Neural progenitor cell (in vitro differentiated cells): ENCODE measurements around the gene ADAM10. TPM values are rescaled to one million over a fixed set of nuclear protein-coding genes. Genes with fewer than 3 reads are reported as not detected.

Experiments
- DNase-seq: peaks from one replicate; pipeline ENCODE4 v3.0.0-alpha.2; 2016; ENCODE audit warnings: low spot score
- H2AFZ ChIP-seq: fragments of 200-600 bp; sonication (generic); replicated peaks from 2 replicates; pipeline ENCODE4 v1.6.1; 2016; ENCODE audit warnings: antibody characterized with exemption
- H3F3A ChIP-seq: fragments of 200-600 bp; sonication (generic); 2 replicates; pipeline ENCODE4 v1.6.1; 2016; ENCODE audit warnings: antibody characterized with exemption, low read depth
- H3K27ac ChIP-seq: fragments of 200-600 bp; sonication (generic); 2 replicates; pipeline ENCODE4 v1.5.1; 2016; ENCODE audit warnings: mild to moderate bottlenecking
- H3K27me3 ChIP-seq: fragments of 200-600 bp; sonication (generic); 2 replicates; pipeline ENCODE4 v1.6.1; 2016; ENCODE audit warnings: mild to moderate bottlenecking, moderate library complexity
- H3K36me3 ChIP-seq: fragments of 200-600 bp; sonication (generic); 2 replicates; pipeline ENCODE4 v1.5.1; 2016
- H3K4me1 ChIP-seq: fragments of 200-600 bp; sonication (generic); 2 replicates; pipeline ENCODE4 v1.6.1; 2016; ENCODE audit warnings: mixed run types
- H3K4me2 ChIP-seq: fragments of 200-600 bp; sonication (generic); 2 replicates; pipeline ENCODE4 v1.6.1; 2016
- H3K4me3 ChIP-seq: fragments of 200-600 bp; sonication (generic); 2 replicates; pipeline ENCODE4 v1.5.1; 2016
- H3K79me2 ChIP-seq: fragments of 200-600 bp; sonication (generic); 2 replicates; pipeline ENCODE4 v1.6.1; 2016; ENCODE audit warnings: low read depth
- H3K9ac ChIP-seq: fragments of 200-600 bp; sonication (generic); 2 replicates; pipeline ENCODE4 v1.6.1; 2016
- H3K9me3 ChIP-seq: fragments of 200-600 bp; sonication (generic); 2 replicates; pipeline ENCODE4 v1.5.1; 2016; ENCODE audit warnings: low read depth
- H4K20me1 ChIP-seq: fragments of 200-600 bp; sonication (generic); 2 replicates; pipeline ENCODE4 v1.6.1; 2016; ENCODE audit warnings: low read depth
- H3K27ac Mint-ChIP-seq: 3 replicates; pipeline ENCODE4 v1.8.0; 2021; ENCODE audit warnings: mixed read lengths
- H3K27me3 Mint-ChIP-seq: 2 replicates; pipeline ENCODE4 v1.8.0; 2022; ENCODE audit warnings: low read depth, mild to moderate bottlenecking, inconsistent platforms, moderate library complexity, mixed read lengths; ENCODE audit not compliant: insufficient read depth
- H3K36me3 Mint-ChIP-seq: 3 replicates; pipeline ENCODE4 v1.8.0; 2021; ENCODE audit warnings: mixed read lengths
- H3K4me1 Mint-ChIP-seq: 3 replicates; pipeline ENCODE4 v1.8.0; 2021; ENCODE audit warnings: mixed read lengths
- H3K4me3 Mint-ChIP-seq: 3 replicates; pipeline ENCODE4 v1.8.0; 2021; ENCODE audit warnings: mild to moderate bottlenecking, moderate library complexity, mixed read lengths
- H3K9me3 Mint-ChIP-seq: 3 replicates; pipeline ENCODE4 v1.8.0; 2020; ENCODE audit warnings: mixed read lengths
- EZH2 ChIP-seq: fragments of 200-600 bp; sonication (generic); IDR thresholded peaks from 2 replicates; pipeline ENCODE4 v1.6.1; 2017; ENCODE audit warnings: antibody characterized with exemption, mild to moderate bottlenecking, moderate library complexity
- EZH2phosphoT487 ChIP-seq: fragments of 200-600 bp; sonication (generic); IDR thresholded peaks from 2 replicates; pipeline ENCODE4 v1.6.1; 2017; ENCODE audit warnings: antibody characterized with exemption
- total RNA-seq: library from RNA; depleted of rRNA; stranded (reverse); fragments of >200 nt; gene quantifications from 2 replicates; pipeline ENCODE4 v1.2.3, GENCODE V29; 2015; ENCODE audit warnings: low replicate concordance
- TF ChIP-seq, protein P1 (sequence below): fragments of 200-600 bp; sonication (generic); IDR thresholded peaks from 2 replicates; pipeline ENCODE4 v1.5.1; 2017; ENCODE audit warnings: antibody characterized with exemption, mild to moderate bottlenecking

Gene ADAM10
- total RNA-seq, 1 donor from 2014 or later: 153 TPM

- H3K9me3 ChIP-seq: no peaks in the 10 kb centered on the region
- H3K9me3 Mint-ChIP-seq: peaks cover 7% of the 10 kb centered on the region
Measured at GRCh38 chr15:58724466-58724865, 25.0 kb downstream of the ADAM10 start.

GRCh38 chr15:58717357-58717756, 32.1 kb downstream of the ADAM10 start:
- Histone ChIP-seq H3K9me3 (no peaks in the 10 kb centered on the region), H3K36me3 (peaks cover 4% of the 10 kb centered on the region), H3K79me2 (peaks cover 72% of the 10 kb centered on the region), H3K27me3 (no peaks in the 10 kb centered on the region), H3F3A (no peaks in the 10 kb centered on the region), H3K4me2 (no peak overlapping the region), H4K20me1 (peaks cover 23% of the 10 kb centered on the region), H3K4me3 (no peak overlapping the region), H2AFZ (no peak overlapping the region), H3K4me1 (no peaks in the 10 kb centered on the region), H3K9ac (no peak overlapping the region), H3K27ac (no peak overlapping the region)
- peaks cover 29% of the 10 kb centered on the region for H3K36me3 Mint-ChIP-seq
- H3K27me3 Mint-ChIP-seq: no peaks in the 10 kb centered on the region
- TF ChIP-seq EZH2 (no peak), EZH2phosphoT487 (no peak)
- TF ChIP-seq, protein P1, sequence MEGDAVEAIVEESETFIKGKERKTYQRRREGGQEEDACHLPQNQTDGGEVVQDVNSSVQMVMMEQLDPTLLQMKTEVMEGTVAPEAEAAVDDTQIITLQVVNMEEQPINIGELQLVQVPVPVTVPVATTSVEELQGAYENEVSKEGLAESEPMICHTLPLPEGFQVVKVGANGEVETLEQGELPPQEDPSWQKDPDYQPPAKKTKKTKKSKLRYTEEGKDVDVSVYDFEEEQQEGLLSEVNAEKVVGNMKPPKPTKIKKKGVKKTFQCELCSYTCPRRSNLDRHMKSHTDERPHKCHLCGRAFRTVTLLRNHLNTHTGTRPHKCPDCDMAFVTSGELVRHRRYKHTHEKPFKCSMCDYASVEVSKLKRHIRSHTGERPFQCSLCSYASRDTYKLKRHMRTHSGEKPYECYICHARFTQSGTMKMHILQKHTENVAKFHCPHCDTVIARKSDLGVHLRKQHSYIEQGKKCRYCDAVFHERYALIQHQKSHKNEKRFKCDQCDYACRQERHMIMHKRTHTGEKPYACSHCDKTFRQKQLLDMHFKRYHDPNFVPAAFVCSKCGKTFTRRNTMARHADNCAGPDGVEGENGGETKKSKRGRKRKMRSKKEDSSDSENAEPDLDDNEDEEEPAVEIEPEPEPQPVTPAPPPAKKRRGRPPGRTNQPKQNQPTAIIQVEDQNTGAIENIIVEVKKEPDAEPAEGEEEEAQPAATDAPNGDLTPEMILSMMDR: no peak
- H3K9me3 Mint-ChIP-seq: no peaks in the 10 kb centered on the region
- DNase-seq: no peak
- no peak overlapping the region for H3K4me3 Mint-ChIP-seq
- H3K27ac Mint-ChIP-seq: no peak overlapping the region
- H3K4me1 Mint-ChIP-seq: no peaks in the 10 kb centered on the region

More at GRCh38 chr15:58724466-58724865, 25.0 kb downstream of the ADAM10 start:
- H3K27me3 ChIP-seq: no peaks in the 10 kb centered on the region
- no peak overlapping the region for H3K27ac ChIP-seq
- H4K20me1 ChIP-seq: peaks cover 50% of the 10 kb centered on the region
- no peak overlapping the region for H3K4me3 ChIP-seq
- no peak overlapping the region for H3K4me2 ChIP-seq
- TF ChIP-seq, protein P1: no peak
- TF ChIP-seq EZH2: no peak
- TF ChIP-seq EZH2phosphoT487: no peak
- Mint-ChIP-seq H3K27ac (no peak overlapping the region), H3K4me3 (no peak overlapping the region), H3K36me3 (peaks cover 29% of the 10 kb centered on the region), H3K4me1 (peaks cover 2% of the 10 kb centered on the region), H3K27me3 (peaks cover 2% of the 10 kb centered on the region)
- H3K79me2 ChIP-seq: peaks cover 100% of the 10 kb centered on the region
- no peak for DNase-seq
- H3K4me1 ChIP-seq: no peaks in the 10 kb centered on the region
- no peak overlapping the region for H3K9ac ChIP-seq
- H3F3A ChIP-seq: no peaks in the 10 kb centered on the region
- H2AFZ ChIP-seq: no peak overlapping the region
- H3K36me3 ChIP-seq: no peaks in the 10 kb centered on the region

DNA sequence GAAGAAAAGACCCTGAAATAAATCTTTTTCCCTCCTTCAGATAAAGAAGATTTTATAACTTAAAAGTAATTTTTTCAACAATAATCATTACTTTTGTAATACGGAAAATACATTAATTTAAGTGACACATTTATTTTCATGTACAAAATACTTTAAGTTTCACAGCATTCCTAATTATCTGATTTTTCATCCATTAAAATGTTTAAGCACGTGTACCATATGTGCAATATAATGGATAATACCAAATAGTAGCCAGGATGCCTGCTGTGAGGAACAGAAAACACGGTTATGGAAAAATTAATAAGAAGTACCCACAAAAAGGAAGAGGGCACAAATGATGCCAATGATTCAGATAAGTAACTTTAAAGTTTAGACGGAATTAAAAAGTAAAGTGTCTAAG, 33.5 kb downstream of the ADAM10 start:
- no peaks in the 10 kb centered on the region for H3K27me3 Mint-ChIP-seq
- Histone ChIP-seq H3K27me3 (no peaks in the 10 kb centered on the region), H3K36me3 (peaks cover 4% of the 10 kb centered on the region), H3K27ac (no peak overlapping the region), H3K9ac (no peak overlapping the region), H3K79me2 (peaks cover 70% of the 10 kb centered on the region), H3K9me3 (no peaks in the 10 kb centered on the region), H3K4me3 (no peak overlapping the region), H2AFZ (no peak overlapping the region), H3K4me2 (no peak overlapping the region), H3F3A (no peaks in the 10 kb centered on the region), H3K4me1 (no peaks in the 10 kb centered on the region), H4K20me1 (peaks cover 11% of the 10 kb centered on the region)
- peaks cover 28% of the 10 kb centered on the region for H3K36me3 Mint-ChIP-seq
- H3K4me1 Mint-ChIP-seq: no peaks in the 10 kb centered on the region
- no peak overlapping the region for H3K4me3 Mint-ChIP-seq
- DNase-seq: no peak
- TF ChIP-seq EZH2phosphoT487 (no peak), EZH2 (no peak)
- TF ChIP-seq, protein P1: no peak
- no peak overlapping the region for H3K27ac Mint-ChIP-seq
- no peaks in the 10 kb centered on the region for H3K9me3 Mint-ChIP-seq
